HG02973 (cell line): ENCODE results near the gene PLEK.
"Not testable (repeated sequence)": the region's sequence is repeated elsewhere in the genome, so short reads cannot be mapped to it uniquely, and the experiment has no call there.

Experiments used
- ATAC-seq: cut with Tn5 transposase; IDR thresholded peaks from one replicate; pipeline ENCODE4 v1.9.1; 2021; ENCODE audit warnings: moderate library complexity; ENCODE audit not compliant: unreplicated experiment

Gene PLEK

DNA sequence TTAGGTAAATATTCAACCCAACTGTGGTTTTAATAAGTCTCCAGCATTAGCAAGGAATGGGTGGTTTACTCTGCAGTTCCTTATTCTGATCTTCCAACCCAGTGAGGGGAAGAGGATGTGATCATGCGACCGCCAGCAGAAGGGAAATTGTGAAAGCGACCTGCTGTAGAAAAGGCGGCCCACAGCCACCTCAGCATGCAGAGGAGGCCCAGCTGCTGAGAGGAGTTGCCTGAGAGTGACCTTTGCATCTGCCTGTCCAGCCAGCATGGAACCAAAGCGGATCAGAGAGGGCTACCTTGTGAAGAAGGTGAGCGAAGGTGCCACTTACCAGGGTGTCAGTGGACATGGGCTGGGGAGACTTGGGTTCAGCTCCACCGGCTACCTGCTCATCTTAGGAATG lies at the start of gene PLEK:
Gene PLEK (plus strand): TSS at position 196 of the 400 bp plus-strand sequence. CDS start 70 bp downstream, at position 266.
- peak; percentile 61 for ATAC-seq

GRCh38 chr2:68316111-68316510 lies 49.0 kb upstream of the PLEK start:
- no peak for ATAC-seq

DNA sequence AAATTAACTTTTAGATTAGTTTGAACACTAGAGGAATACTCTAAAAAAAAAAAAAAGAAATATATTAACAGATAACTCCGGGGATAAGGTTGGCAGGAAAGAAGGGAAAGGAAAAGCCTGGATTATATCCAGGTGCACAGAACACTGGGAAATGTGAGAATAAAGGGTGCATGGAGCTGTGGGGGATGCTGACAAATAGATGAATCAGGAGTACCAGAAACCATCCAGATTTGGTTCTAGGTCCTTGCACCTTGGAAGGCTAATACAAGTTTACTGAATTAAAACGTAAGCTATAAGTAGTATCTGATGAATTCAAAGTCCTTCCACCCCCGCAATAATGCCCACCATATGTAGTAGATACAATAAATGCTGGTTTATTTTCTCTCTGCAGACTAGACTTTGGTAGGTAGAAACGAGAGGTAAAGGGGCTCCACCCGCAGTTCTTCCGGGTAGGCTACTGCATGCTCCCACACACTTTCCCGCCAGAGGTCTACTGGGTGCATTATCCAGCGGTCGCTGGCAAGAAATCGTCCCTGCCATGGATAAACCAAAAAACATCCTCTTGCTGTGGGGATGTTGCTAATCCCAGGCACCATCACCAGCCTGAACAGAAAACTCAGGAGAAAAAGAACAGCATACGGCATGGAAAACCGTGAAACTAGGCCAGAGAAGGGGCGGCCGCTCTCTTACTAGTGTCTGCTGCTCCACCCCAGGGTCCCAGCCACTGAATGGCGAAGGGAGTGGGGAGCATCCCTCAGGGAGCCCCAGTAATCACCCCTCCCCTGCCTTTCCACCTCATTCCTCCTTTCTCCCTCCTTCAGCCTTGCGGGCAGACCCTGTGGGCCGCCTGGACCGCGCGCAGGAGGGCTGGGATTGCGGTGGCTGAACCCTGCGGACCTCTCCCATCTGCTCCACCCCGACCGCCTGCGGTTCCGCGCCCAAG lies 46.8 kb upstream of the PLEK start:
- no peak for ATAC-seq

DNA sequence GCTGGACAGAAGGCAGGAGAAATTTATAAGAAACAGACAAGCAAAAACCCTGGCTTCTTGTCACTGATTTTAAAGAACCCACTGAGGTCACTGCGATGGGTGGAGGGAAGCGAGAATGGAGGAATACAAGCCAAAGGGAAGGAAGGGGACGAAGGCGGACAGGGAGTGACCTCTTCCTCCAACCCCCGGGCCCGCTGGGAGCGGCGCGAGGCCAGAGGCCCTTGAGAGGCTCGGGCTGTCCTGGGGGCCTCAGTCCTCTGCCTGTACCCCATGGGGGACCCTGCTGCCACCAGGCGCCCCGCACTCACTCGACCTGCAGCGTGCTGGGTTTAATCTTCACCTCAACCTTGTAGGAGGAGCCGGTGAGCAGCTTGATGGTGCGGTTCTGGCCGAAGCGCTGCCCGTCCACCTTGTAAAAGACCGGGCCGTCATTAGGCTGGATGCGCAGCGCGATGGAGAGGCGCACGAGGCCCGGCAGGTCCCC lies 46.1 kb upstream of the PLEK start:
- ATAC-seq: no peak

DNA sequence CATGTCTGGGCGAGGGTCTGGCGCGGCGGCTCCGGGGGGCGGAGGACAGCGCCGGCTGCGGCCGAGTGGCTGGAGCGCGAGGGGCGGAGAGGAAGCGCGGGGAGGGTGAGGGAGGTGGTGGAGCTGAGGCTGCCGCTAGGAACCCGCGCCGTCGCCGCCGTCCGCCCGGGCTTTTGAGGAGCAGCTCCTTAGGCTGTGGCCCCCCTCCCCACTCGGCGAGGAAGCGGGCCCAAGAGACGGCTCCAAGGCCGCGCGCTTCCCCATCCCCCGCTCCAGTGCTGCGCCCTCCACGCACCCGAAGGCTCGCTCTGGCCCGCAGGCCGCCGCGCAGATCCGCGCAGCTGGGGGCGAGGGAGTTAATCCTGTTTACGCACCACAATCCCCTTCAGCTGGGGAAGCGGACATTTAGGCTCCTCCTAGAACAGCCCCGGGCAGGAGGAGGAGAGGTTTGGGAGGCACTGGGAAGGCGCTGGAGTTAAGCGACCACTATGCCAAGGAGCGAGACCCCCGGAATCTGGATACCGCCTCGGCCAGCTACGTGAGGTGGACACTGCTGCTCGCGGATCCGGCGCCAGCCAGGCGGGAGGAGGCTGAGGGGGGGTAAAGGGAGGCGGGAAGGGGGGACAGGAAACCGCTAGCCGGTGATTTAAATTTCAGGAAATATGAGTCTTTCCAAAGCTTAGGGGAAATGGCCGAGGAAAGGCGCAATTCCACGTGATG lies 45.5 kb upstream of the PLEK start, which contains the start of gene CNRIP1:
Gene CNRIP1 (minus strand): TSS at position 552 of the 720 bp plus-strand sequence. CDS start 549 bp downstream, at position 3.
- no peak for ATAC-seq

- no peak for ATAC-seq
Measured at GRCh38 chr2:68320118-68320641, 44.9 kb upstream of the PLEK start.

- ATAC-seq: no peak
Measured at GRCh38 chr2:68325056-68325455, 40.0 kb upstream of the PLEK start.

DNA sequence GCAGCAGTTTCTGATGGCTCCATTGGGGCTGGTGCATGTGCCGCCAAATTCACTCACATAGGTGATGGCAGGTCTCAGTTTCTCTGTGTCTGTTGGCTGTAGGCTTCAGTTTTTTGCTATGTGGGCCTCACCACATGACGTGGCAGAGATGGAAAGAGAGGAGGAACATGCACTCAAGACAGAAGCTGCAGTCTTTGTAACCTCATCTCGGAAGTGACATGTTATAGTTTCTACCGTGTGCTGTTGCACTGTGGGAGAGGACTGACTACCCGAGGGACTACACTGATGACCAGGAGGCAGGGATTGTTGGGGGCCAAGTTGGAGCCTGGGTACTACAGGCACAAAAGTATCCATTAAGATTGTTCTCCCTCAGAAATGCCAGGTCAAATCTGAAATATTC lies 36.2 kb upstream of the PLEK start:
- ATAC-seq: no peak

DNA sequence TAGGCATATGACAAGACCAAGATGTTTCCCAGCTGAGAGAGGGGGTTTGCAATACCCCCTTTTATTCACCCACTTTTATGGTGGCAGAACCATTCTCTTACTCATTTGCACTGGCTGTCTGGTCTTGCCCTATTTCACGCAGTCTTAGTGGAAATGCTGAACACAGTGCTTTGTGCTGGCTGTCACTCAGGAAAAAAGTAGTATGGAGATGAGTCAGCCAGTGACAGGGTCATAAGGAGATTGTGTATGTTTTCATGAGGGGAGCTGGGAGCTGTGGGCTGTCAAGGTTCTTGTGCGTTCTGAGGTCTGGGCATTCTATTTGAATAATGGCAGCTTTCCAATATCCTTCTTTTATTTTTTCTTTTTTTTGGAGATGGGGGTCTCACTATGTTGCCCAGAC lies 34.4 kb upstream of the PLEK start:
- ATAC-seq: no peak

DNA sequence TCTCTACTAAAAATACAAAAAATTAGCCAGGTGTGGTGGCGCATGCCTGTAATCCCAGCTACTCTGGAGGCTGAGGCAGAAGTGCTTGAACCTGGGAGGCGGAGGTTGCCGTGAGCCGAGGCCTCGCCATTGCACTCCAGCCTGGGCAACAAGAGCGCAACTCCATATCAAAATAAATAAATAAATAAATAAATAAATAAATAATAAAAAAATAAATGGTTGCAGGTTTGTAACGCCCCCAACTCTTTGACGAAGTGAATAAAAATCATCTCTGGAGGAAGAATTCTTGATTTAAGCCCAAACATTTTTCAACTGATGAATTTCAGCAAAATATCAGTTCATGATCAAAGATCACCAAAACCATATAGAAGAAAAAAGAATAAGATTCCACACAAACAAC lies 32.1 kb upstream of the PLEK start:
- ATAC-seq: no peak

GRCh38 chr2:68333931-68334330 lies 31.2 kb upstream of the PLEK start:
- no peak for ATAC-seq

GRCh38 chr2:68336192-68336591 lies 28.9 kb upstream of the PLEK start:
- ATAC-seq: no peak

- no peak for ATAC-seq
Measured at GRCh38 chr2:68340226-68341061, 24.6 kb upstream of the PLEK start.

DNA sequence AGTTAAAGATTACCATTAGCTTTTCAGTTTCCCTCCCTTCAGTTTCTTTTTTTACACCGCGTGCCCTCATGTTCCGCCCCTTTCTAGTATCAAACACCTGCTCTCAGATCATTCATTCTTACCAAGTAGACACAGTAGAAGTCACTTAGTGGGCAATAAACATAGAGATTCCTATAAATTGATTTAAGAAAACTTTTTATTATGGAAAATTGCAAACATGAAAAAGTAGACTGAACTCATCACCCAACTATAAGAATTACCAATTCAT lies 24.1 kb upstream of the PLEK start:
- no peak for ATAC-seq

DNA sequence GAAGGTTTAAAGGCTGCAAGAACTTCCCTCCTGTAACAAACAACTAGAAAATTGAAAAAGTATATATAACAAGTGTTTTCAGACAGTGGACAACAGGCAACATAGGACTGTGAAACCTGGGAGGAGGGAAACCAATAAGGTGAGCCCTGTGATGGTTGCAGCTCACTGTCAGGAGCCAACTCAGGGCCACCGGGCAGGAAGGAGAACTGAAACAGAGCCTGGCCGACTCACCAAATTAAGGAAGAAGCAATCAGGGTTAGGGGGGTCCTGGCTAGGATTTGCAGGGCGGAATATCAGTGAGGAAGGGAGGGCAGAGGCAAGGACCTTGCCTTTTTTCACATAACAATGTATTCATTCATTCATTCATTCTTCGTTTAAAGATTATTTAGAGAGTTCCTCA lies 23.5 kb upstream of the PLEK start:
- ATAC-seq: no peak

- ATAC-seq: no peak
Measured at GRCh38 chr2:68342470-68342869, 22.6 kb upstream of the PLEK start.

DNA sequence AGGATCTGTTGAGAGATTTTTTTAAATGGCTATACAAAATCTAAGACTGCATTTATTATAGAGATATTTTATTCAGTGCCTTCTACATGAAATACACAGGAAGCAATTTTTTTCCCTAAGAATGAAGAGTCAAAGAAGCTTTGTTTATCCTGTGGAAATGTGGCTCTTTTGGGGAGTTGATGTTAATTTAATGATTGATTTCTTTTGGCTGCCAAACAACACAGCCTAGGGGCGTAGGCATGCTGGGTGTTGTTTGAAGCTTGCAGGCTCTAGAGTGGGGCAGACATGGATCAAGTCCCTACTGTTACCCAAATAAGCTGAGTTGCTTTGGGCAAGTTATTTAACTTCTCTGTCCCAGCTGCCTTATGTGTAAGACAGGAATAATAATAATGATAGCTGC lies 21.1 kb upstream of the PLEK start:
- ATAC-seq: no peak

GRCh38 chr2:68345129-68345875 lies 19.8 kb upstream of the PLEK start:
- ATAC-seq: no peak

- not testable (repeated sequence) for ATAC-seq
Measured at GRCh38 chr2:68349091-68349490, 16.0 kb upstream of the PLEK start.

- no peak for ATAC-seq
Measured at GRCh38 chr2:68351997-68352396, 13.1 kb upstream of the PLEK start.
